ENCODE results near the gene FRMD5.

The FRMD5 gene

GRCh38 chr15:43948691-43949325 lies 246.3 kb downstream of the FRMD5 start:
- H3K4me3 ChIP-seq (replicated peaks; ENCODE audit: low read depth, low read length): no peak overlapping the region
- no peak for TF ChIP-seq CTCF (IDR thresholded peaks at IDR 0.05; ENCODE audit: low read depth, low read length, missing control alignments)
- no peak for DNase-seq (ENCODE audit: extremely low read depth, low read depth)

- DNase-seq (ENCODE audit: extremely low read depth, low read depth): no peak
- no peak for TF ChIP-seq CTCF (IDR thresholded peaks at IDR 0.05; ENCODE audit: low read depth, low read length, missing control alignments)
Measured at GRCh38 chr15:43943511-43943910, 251.6 kb downstream of the FRMD5 start.

GRCh38 chr15:43942194-43942593 lies 252.9 kb downstream of the FRMD5 start:
- no peak for DNase-seq (ENCODE audit: extremely low read depth, low read depth)
- TF ChIP-seq CTCF (IDR thresholded peaks at IDR 0.05; ENCODE audit: low read depth, low read length, missing control alignments): no peak
- H3K4me3 ChIP-seq (replicated peaks; ENCODE audit: low read depth, low read length): no peak overlapping the region

More at GRCh38 chr15:43943511-43943910, 251.6 kb downstream of the FRMD5 start:
- no peak overlapping the region for H3K4me3 ChIP-seq (replicated peaks; ENCODE audit: low read depth, low read length)

GRCh38 chr15:43941555-43941954 lies 253.5 kb downstream of the FRMD5 start:
- no peak for DNase-seq (ENCODE audit: extremely low read depth, low read depth)
- TF ChIP-seq CTCF (IDR thresholded peaks at IDR 0.05; ENCODE audit: low read depth, low read length, missing control alignments): no peak
- H3K4me3 ChIP-seq (replicated peaks; ENCODE audit: low read depth, low read length): no peak overlapping the region

GRCh38 chr15:43941071-43941470 lies 254.0 kb downstream of the FRMD5 start:
- no peak for TF ChIP-seq CTCF (IDR thresholded peaks at IDR 0.05; ENCODE audit: low read depth, low read length, missing control alignments)
- no peak for DNase-seq (ENCODE audit: extremely low read depth, low read depth)
- no peak overlapping the region for H3K4me3 ChIP-seq (replicated peaks; ENCODE audit: low read depth, low read length)

- H3K4me3 ChIP-seq (replicated peaks; ENCODE audit: low read depth, low read length): no peak overlapping the region
- no peak for DNase-seq (ENCODE audit: extremely low read depth, low read depth)
- TF ChIP-seq CTCF (IDR thresholded peaks at IDR 0.05; ENCODE audit: low read depth, low read length, missing control alignments): peak; percentile 55
Measured at GRCh38 chr15:43939070-43939469, 256.0 kb downstream of the FRMD5 start.

- no peak for TF ChIP-seq CTCF (IDR thresholded peaks at IDR 0.05; ENCODE audit: low read depth, low read length, missing control alignments)
- no peak for DNase-seq (ENCODE audit: extremely low read depth, low read depth)
- H3K4me3 ChIP-seq (replicated peaks; ENCODE audit: low read depth, low read length): no peak overlapping the region
Measured at GRCh38 chr15:43934480-43934879, 260.6 kb downstream of the FRMD5 start.
